NCI-H2029 (cell line): Measurements from ENCODE around the gene CFAP107.
"Not testable (repeated sequence)": the region's sequence is repeated elsewhere in the genome, so short reads cannot be mapped to it uniquely, and the experiment has no call there.

Experiments
- DNase-seq: peaks from one replicate; lab custom pipeline; 2025; lab: John Stamatoyannopoulos, UW

CFAP107 gene

DNA sequence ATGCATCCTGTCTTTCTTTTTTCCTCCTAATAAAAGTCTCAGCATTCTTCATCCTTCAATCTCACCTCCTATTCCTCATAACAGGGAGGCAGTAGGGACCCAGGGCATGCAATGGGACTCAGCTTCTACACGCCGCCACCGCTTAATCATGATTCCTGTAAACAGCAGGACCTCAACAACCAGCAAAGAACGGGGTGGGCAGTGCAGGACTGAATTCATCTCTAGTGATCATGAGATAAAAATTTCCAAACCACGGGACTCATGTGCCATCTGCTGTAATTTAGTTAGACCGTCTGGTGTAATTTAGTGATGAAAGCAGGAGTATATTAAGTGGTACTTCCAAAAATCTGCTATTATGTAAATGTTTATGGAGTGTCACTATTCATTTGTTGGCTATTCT lies 32.9 kb downstream of the CFAP107 start:
- no peak for DNase-seq

DNA sequence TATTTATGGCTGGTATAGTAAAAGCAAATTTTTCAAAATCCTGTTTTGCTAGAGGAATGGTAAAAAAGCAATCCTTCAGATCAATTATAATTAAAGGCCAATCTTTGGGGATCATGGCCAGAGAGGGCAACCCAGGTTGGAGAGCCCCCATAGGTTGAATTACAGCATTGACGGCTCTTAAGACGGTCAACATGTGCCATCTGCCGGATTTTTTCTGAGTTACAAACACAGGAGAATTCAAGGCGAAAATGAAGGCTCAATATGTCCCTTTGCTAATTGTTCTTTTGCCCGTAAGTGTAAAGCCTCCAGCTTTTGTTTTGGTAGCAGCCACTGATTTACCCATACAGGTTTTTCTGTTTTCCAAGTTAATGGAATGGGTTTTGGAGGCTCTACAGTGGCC lies 35.5 kb downstream of the CFAP107 start:
- not testable (repeated sequence) for DNase-seq

DNA sequence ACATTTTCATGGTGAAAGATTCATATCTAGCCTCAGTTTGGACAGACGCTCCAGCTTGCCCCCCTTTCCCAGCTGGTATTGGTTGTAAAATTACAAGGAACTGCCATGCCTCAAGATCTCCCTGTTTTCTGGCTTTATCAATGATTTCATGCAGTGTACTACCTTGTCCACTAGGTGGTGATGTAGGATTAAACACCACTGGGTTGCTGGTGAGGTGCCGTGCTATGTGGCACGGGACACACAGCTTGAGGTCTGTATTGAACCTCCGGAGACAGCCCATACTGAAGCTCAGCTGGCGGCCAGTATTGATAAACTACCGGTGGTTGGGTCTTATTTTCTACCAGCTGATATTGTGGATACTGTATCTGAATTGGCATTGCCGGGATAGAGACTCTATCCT lies 37.8 kb downstream of the CFAP107 start:
- DNase-seq, result peak; percentile 6

DNA sequence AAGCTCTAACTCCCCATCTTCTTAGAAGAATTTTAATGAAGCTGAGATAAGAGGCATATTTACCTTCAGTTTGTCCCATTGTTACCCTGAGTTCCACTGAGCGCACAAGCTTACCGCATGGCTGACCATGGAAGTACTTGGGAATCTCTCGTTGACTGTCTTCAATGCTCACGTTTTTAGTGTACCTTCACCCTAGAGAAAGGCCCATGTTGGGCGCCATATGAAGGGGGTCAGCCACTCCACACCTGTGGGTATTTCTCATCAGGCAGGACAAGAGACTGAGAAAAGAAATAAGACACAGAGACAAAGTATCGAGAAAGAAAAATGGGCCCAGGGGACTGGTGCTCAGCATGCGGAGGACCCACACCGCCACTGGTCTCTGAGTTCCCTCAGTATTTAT lies 38.7 kb downstream of the CFAP107 start:
- not testable (repeated sequence) for DNase-seq

DNA sequence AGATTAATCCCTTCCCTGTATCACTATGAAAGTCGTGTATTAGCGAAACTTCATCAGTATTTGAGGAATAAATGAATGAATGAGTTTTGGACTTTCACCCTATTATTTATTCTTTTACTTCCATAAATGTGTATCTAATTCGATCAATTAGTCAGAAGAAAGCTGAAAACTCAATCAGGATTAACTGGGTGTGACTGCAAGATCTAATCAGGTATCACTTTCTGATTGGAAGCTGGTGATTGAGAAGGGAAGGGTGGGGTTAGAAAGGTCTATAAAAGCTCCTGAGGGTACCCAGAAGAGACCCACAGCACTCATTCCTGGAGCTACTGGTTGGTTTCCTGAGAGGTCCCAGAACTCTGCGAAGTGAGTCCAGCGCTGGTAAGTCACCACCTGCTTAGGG lies 45.1 kb downstream of the CFAP107 start, which contains the start of gene PRAMEF1:
Gene PRAMEF1, plus strand, starts transcription at position 301 of the 400 bp plus-strand sequence. CDS start 1,831 bp downstream, outside the sequence.
- not testable (repeated sequence) for DNase-seq

DNA sequence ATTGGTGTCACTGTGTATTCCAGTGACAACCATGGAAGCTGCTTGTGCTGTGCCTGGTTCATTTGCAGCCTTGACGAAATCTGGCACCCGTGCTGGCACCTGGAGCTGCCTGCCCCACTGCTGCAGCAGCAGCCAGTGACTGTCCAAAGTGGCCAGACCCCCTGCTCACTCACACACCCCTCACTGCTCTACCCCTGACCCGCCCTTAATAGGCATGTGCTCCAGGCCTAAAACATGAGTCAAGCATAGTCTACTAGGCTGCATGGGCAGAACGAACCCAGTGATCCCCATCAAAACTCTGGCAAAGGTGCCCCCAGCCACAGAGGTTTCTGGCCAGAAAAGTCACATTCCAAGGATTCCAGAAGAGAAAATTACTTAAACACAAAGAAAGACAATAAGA lies 52.9 kb downstream of the CFAP107 start:
- no peak for DNase-seq

DNA sequence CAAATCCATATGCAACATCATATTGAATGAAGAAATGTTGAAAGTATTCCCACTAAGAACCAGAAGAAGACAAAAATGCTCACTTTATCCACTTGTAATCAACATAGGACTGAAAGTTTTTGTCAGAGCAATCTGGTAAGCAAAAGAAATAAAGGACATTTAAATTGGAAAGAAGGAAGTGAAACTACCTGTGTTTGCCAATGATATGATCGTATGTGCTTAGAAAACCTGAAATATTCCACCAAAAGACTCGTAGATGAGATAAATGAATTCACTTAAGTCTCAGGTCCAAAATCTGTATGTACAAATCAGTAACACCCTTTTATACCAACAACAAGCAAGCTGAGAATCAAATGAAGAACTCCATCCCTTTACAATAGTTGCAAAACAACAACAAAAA lies 53.7 kb downstream of the CFAP107 start:
- no peak for DNase-seq

DNA sequence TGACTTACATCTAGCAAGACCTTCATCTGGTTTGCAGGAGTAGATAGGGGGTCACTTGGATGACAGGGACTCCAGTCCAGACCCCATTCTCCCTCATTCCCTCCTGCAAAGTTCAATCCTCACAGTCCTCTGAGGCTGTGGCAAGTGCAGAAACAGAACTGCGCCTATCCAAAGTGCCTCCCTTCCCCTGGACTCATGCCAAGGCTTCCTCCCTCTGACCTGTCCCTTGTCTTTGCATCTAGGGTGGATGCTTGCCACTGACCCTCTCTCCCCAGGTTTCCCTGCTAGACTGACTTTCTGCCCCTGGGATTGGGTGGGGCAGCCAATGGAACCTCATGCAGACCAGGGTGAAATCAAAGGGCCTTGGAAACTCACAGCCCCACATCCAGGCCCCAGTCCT lies 63.9 kb downstream of the CFAP107 start:
- DNase-seq, result no peak

DNA sequence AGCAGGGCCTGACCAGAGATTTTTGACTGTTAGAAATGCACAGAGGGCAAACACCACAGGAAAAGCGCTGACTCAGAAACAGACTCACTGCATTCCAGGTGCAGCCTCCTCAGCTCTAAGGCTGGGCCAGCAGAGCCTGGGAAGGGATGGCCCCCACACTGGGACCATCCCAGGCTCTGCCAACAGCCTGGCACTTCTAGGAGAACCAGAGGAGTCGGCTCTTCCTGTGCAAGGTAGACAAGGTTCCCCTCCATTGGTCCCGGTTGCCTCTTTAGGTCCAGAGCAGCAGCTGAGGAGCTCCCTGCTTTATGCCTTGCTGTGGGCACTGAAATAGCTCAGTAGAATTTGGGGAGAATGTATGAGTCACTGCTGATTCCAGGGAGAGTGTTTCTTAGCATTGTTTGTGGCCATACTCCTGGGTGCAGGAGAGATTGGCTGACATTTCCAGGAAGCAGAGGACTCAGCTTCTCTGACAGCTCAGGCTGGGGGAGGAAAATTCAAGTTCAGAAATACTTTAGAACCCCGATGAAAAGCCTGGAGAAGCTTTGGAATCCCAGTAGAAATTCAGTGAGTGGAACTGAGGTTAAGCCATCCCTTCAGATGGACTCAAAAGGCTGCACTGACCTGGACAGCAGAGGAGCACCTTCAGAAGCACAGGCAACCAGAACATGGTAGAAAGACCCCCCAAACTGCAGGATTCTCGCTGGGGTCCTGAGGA lies 64.8 kb downstream of the CFAP107 start:
- DNase-seq, result no peak

DNA sequence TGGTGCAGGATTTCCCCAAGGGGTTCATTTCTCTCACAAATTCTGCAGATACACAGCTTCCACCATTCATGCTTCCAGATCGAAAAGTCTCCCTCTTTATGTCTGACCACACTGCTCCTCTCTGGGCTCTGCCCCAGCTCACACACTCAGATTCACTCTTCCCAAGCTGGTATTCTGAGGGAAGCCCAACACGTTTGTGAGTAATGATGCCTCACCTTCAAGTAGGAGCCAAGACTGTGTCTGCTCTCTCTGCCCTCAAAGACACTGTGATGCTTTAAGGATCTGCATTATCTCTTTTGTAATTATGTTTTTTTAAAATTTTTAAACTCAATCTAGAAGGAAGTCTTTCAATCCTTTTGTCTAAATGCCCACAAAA lies 65.4 kb downstream of the CFAP107 start:
- no peak for DNase-seq
